IPS DF 4.7 (cell line): ENCODE results near the gene RGS7BP.

Experiments used
- DNase-seq: peaks from one replicate; pipeline ENCODE4 v3.0.0-alpha.2; 2013; ENCODE audit warnings: low spot score; ENCODE audit errors: extremely low read depth

The RGS7BP gene

DNA sequence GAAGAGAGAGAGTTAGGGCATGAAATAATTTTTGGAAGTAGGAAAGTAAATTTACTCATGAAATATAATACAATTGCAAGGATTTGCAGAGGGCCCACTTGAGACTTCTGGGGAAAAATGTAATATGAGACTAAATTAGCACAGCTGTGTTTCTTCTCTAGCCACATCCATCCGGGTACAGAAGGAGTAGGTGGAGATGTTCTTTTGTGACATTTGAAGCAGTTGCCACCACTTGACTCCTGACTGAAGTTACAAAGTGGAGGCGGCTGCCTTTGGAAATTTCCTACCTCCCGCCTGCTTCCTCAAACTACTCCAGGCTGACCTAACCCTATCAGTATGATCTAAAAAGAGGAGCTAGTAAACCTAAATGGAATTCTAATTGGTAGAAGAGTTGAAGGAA, 126.4 kb downstream of the RGS7BP start:
- DNase-seq = no peak

DNA sequence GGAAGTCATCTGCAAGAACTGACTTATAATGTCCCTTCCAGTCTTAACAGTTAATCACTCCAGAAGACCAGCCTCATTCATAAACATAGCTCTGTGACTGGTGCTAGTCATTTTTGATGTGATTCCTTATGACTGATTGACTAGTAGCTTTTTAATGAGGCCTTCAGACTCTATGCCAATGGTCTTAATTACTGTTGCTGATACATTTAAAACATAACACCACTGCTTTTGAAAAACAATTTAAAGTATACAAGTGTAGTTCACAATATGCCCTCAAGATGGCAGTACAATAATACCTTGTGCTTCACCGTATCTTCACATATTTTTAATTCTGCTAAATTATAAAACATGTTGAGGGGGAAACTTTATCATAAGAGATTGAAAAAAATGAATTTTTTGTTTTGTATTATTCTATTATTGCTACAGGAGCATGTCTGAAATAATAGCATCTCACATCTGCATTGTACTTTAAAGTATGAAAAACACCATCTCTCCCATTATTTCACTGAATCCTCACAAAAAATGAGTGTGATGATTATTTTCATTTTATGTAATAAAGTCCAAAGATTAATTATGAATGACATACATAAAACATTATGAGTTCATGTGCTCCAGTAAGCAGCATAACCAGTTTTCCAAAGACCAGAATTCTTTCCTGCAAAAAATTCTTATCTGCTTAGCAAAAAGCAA, 129.3 kb downstream of the RGS7BP start:
- no peak for DNase-seq

DNA sequence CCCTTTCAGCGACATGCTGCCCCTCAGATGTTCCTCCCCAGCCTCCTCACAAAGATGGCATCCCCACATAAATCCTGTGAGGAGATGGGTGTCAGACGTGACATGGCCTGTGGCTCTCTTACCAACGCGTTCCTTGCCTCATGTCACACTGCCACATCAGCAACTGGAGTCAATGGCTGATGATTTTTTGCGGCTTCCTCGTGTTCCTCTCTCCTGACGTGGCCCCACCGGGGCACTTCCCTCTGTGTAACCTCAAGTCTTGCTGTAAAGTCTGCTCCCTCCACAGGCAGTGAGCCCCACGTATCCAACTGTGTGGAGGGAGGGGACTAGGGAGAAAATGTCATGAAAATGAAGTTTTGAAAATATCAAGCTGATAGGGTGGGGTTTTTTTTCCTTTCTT, 131.3 kb downstream of the RGS7BP start:
- DNase-seq = no peak

DNA sequence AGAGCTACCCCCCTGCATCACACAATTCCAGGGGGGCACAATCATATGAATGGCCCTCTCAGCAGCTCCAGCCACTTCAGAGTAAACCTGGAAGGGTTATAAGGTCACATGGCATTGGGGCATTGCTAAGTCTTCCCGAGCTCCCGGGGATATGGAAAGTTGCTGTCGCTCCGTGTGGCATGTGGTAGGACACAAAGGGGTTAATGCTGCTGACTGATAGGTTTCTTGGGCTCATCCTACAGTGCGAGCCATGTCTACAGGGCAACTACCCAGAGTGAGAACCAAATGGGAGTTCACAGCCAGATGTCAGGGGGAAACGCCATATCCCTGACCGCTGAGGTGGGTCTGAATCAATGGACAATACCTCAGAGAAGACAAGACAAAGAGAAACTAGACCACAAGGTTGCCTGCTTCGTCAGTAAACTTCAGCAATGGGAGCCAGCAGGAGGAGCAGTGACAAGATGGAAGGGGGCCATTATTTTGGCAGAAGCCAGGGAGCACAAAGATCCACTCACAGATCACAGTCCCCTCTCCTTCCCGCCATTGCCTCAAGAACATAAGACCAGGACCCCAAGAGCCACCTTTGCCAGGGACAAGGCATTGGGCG, 132.1 kb downstream of the RGS7BP start:
- no peak for DNase-seq

- DNase-seq = no peak
Measured at GRCh38 chr5:64644831-64645230, 139.0 kb downstream of the RGS7BP start.

DNA sequence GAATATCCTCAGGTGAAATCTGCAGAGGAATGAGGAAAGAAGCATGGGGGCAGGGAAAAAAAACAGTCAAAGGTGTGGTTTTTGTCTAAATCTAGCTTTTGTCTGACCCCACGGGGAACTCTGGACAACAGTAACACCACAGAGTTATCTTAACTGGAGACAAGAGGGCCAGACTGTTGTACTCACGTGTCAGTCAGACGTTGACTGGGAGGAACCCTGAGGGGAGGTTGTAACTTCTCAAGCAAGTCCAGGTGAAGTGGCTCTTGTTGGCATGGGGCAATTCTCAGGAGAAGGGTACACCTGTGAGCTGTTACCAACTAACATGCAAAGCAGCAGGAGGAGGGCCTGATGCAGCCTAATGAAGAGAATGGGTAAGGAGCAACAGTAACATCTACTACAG, 140.4 kb downstream of the RGS7BP start:
- DNase-seq = no peak

- no peak for DNase-seq
Measured at GRCh38 chr5:64649512-64649911, 143.7 kb downstream of the RGS7BP start.

- DNase-seq = no peak
Measured at GRCh38 chr5:64653766-64654560, 148.1 kb downstream of the RGS7BP start.

DNA sequence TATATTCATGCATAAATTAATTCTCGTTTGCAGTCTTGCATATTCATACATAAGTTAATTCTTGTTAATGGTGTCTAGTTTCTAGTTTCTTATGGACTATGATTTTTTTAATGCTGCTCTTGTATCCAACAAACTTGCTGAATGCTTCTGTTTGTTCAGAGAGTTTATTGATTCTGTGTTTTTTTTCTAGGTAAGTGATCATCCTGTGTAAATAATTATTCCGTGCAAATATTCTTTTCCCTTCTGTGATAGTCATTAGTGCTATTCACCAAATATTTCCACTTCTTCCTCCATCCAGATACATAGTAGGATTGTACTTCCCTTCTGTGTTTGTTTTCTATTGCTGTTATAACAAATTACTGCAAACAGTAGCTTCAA, 148.7 kb downstream of the RGS7BP start:
- no peak for DNase-seq

DNA sequence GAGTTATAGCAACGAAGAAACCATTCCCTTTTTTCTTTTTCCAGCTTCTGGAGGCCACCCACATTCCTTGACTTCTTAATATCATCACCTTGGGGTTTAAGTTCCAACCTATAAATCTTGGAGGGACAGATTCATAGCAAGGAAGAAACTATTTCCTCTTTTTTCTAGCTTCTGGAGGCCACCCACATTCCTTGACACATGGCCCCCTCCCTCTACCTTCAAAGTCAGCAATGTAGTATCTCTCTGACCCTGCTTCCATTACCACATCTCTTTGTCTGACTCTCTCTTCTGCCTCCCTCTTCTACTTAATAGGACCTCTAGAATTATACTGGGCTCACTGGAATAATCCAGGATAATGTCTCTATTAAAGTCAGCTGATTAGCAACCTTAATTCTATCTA, 149.8 kb downstream of the RGS7BP start:
- DNase-seq = no peak

DNA sequence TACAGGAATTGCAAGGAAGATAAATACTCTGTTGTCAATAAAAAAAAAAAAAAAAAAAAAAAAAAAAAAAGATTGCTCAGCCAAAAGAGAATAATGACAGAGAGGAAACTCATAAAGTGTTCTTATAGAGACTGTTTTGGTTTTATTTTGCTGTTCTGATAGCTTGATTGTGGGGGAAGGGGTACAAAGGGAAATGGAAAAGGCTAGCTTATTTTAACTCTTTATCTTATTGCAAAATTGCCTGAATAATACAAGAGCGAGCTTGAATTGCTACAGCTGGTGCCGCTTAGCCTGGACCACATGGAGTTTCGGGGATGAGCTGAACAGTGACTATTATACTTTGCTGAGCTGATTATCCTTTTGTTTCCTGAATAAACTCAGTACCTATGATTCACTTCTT, 153.5 kb downstream of the RGS7BP start:
- no peak for DNase-seq
